ENCODE data around the gene CHSY3.

The CHSY3 gene

GRCh38 chr5:129905473-129906176 is 1.4 kb downstream of the CHSY3 start:
- H3K4me1 ChIP-seq (ENCODE audit: insufficient read depth, poor library complexity, severe bottlenecking): peaks cover 5% of the 10 kb centered on the region
- H3K27me3 ChIP-seq (ENCODE audit: insufficient read depth, poor library complexity, severe bottlenecking): peaks cover 36% of the 10 kb centered on the region
- TF ChIP-seq CTCF (IDR thresholded peaks at IDR 0.05; ENCODE audit: poor library complexity, severe bottlenecking): no peak
- DNase-seq (ENCODE audit: low spot score) (peak; percentile 67), ATAC-seq (ENCODE audit: low read depth) (peak; percentile 2; the same call in 1 of the 3 replicates)
- H3K27ac ChIP-seq (ENCODE audit: poor library complexity, severe bottlenecking): no peak overlapping the region
- H3K4me3 ChIP-seq (ENCODE audit: severe bottlenecking): peak overlapping the region; percentile 41
- no peaks in the 10 kb centered on the region for H3K9me3 ChIP-seq (ENCODE audit: severe bottlenecking)
- H3K36me3 ChIP-seq (ENCODE audit: low read depth): no peaks in the 10 kb centered on the region

DNA sequence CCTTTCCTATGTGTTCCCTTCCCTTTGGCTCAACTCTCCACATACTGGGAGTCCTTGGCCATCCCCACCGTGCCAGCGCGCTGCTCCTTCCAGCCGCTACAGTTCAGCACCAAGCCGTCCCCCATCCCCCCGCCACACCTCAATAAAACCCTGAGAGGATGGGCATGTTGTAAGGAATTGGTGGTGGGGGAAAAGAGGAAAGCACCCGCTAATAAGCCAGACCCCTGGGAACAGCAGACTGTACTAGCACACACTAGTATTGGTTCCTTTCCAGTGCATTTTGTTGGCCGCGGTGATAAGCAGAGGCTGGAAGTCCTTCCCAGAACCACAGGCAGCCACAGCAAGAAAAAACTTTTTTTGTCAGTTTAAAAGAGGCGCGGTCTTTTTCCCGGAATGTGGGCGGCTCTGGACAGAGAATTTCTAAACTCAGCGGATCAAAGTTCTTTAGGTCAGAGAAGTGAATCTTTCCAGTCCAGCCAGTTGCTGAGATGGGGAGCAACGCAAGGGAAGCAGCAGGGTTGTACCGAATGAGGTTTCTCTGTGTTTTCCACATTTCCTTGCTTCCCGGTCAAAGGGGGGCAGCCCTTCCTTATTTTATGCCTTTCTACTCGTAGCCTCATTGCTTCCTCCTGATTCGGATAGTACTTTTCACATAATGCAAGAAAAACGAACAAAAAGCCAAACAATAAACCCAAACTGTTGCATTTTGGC is 2.1 kb downstream of the CHSY3 start:
- H3K27me3 ChIP-seq (ENCODE audit: insufficient read depth, poor library complexity, severe bottlenecking): peaks cover 35% of the 10 kb centered on the region
- no peak overlapping the region for H3K27ac ChIP-seq (ENCODE audit: poor library complexity, severe bottlenecking)
- peak; percentile 51 for TF ChIP-seq CTCF (IDR thresholded peaks at IDR 0.05; ENCODE audit: poor library complexity, severe bottlenecking)
- ATAC-seq (ENCODE audit: low read depth): no peak
- no peaks in the 10 kb centered on the region for H3K9me3 ChIP-seq (ENCODE audit: severe bottlenecking)
- no peak for DNase-seq (ENCODE audit: low spot score)
- no peaks in the 10 kb centered on the region for H3K36me3 ChIP-seq (ENCODE audit: low read depth)
- H3K4me1 ChIP-seq (ENCODE audit: insufficient read depth, poor library complexity, severe bottlenecking): peaks cover 5% of the 10 kb centered on the region
- H3K4me3 ChIP-seq (ENCODE audit: severe bottlenecking): peak overlapping the region; percentile 41

DNA sequence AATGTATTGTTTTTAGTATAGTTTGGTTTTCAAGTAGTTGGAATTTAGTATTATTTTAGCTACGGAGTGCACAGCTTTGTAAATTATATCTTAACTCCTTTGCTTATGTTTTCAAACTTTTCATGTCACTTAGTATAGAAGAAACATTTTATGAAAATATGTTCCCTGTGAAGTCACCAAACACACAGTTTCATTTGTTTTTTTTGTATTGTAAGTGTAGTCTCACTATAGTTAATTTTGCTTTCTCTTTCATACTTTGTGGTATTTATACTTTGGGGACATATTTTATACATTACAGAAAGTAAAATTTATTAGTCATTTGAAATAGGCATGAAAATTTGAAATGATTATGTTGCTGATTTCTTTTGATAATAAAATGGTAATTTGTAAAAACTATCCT is 5.0 kb downstream of the CHSY3 start:
- Histone ChIP-seq H3K4me1 (ENCODE audit: insufficient read depth, poor library complexity, severe bottlenecking) (peaks cover 5% of the 10 kb centered on the region), H3K9me3 (ENCODE audit: severe bottlenecking) (no peaks in the 10 kb centered on the region), H3K4me3 (ENCODE audit: severe bottlenecking) (no peak overlapping the region), H3K27ac (ENCODE audit: poor library complexity, severe bottlenecking) (no peak overlapping the region), H3K27me3 (ENCODE audit: insufficient read depth, poor library complexity, severe bottlenecking) (peaks cover 26% of the 10 kb centered on the region), H3K36me3 (ENCODE audit: low read depth) (no peaks in the 10 kb centered on the region)
- TF ChIP-seq CTCF (IDR thresholded peaks at IDR 0.05; ENCODE audit: poor library complexity, severe bottlenecking): no peak
- DNase-seq (ENCODE audit: low spot score) (no peak), ATAC-seq (ENCODE audit: low read depth) (no peak)

- H3K4me1 ChIP-seq (ENCODE audit: insufficient read depth, poor library complexity, severe bottlenecking): no peaks in the 10 kb centered on the region
- ATAC-seq (ENCODE audit: low read depth) (peak; percentile 33; the same call in 1 of the 3 replicates), DNase-seq (ENCODE audit: low spot score) (no peak)
- no peaks in the 10 kb centered on the region for H3K36me3 ChIP-seq (ENCODE audit: low read depth)
- no peak overlapping the region for H3K4me3 ChIP-seq (ENCODE audit: severe bottlenecking)
- no peak for TF ChIP-seq CTCF (IDR thresholded peaks at IDR 0.05; ENCODE audit: poor library complexity, severe bottlenecking)
- no peaks in the 10 kb centered on the region for H3K27me3 ChIP-seq (ENCODE audit: insufficient read depth, poor library complexity, severe bottlenecking)
- no peaks in the 10 kb centered on the region for H3K9me3 ChIP-seq (ENCODE audit: severe bottlenecking)
- H3K27ac ChIP-seq (ENCODE audit: poor library complexity, severe bottlenecking): no peak overlapping the region
Measured at GRCh38 chr5:129912601-129913255, 8.5 kb downstream of the CHSY3 start.

Measured in RWPE2 (cell line).